Measurements from ENCODE around the gene GDF7.

The GDF7 gene

GRCh38 chr2:20664431-20665242, 2.3 kb upstream of the GDF7 start:
- H3K4me1 ChIP-seq (ENCODE audit: control insufficient read depth, insufficient read depth, low read length) = no peaks in the 10 kb centered on the region
- H3K9ac ChIP-seq (ENCODE audit: low read length) = no peak overlapping the region
- H3K27me3 ChIP-seq (replicated peaks; ENCODE audit: control insufficient read depth, insufficient read depth, low read length) = peaks cover 71% of the 10 kb centered on the region
- no peaks in the 10 kb centered on the region for H3K36me3 ChIP-seq (ENCODE audit: control insufficient read depth, insufficient read depth, low read length, severe bottlenecking)
- H3K9me3 ChIP-seq (ENCODE audit: control insufficient read depth, low read length) = no peaks in the 10 kb centered on the region
- no peak overlapping the region for H3K4me3 ChIP-seq (ENCODE audit: low read length)
- no peak for DNase-seq (ENCODE audit: low read depth)

DNA sequence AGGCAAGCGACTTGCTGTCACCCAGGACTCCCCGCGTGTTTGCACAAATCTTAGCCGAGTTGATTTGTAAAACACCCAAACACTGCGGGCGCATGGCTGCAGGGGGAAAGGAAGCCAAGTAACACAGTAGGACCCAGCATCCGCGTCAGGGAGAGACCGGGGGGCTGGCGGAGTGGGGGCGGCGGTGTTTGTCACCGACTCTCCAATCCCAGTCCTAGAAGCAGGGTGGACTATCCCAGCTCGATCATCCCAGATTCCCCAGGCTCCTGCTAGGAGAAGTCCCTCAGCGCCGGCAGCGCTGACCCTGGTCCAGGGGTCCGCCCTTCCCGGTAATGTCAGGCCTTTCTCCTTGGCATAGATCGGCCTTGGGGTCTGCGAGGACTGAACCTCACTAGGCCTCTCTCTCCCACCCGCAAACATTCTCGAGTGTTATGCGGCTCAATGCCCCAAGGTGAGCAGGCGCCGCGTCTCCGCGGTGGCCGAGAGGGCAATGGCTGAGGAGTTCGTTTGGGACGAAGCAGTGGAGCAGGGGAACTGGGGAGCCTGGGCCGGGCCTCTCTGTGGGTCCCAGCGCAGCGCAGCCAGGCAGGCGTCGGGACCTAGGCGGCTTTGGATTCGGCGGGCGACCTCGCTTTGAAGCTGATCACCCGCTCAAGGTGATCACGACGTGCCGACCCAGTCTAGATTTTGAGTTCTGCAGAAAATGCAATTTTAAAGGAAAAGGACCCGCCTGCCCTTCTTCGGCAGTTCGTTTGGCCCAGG, 1.5 kb upstream of the GDF7 start:
- DNase-seq (ENCODE audit: low read depth) = no peak
- H3K4me3 ChIP-seq (ENCODE audit: low read length) = peak overlapping the region; percentile 54

GRCh38 chr2:20666005-20666303, 990 bp upstream of the GDF7 start:
- Histone ChIP-seq H3K36me3 (ENCODE audit: control insufficient read depth, insufficient read depth, low read length, severe bottlenecking) (no peaks in the 10 kb centered on the region), H3K4me3 (ENCODE audit: low read length) (peak overlapping the region; percentile 54), H3K27me3 (replicated peaks; ENCODE audit: control insufficient read depth, insufficient read depth, low read length) (peaks cover 71% of the 10 kb centered on the region), H3K9ac (ENCODE audit: low read length) (no peak overlapping the region), H3K4me1 (ENCODE audit: control insufficient read depth, insufficient read depth, low read length) (no peaks in the 10 kb centered on the region), H3K9me3 (ENCODE audit: control insufficient read depth, low read length) (no peaks in the 10 kb centered on the region)
- DNase-seq (ENCODE audit: low read depth) = no peak

More for the DNA sequence above, 1.5 kb upstream of the GDF7 start:
- Histone ChIP-seq H3K9ac (ENCODE audit: low read length) (no peak overlapping the region), H3K9me3 (ENCODE audit: control insufficient read depth, low read length) (no peaks in the 10 kb centered on the region), H3K36me3 (ENCODE audit: control insufficient read depth, insufficient read depth, low read length, severe bottlenecking) (no peaks in the 10 kb centered on the region), H3K27me3 (replicated peaks; ENCODE audit: control insufficient read depth, insufficient read depth, low read length) (peaks cover 72% of the 10 kb centered on the region), H3K4me1 (ENCODE audit: control insufficient read depth, insufficient read depth, low read length) (no peaks in the 10 kb centered on the region)

DNA sequence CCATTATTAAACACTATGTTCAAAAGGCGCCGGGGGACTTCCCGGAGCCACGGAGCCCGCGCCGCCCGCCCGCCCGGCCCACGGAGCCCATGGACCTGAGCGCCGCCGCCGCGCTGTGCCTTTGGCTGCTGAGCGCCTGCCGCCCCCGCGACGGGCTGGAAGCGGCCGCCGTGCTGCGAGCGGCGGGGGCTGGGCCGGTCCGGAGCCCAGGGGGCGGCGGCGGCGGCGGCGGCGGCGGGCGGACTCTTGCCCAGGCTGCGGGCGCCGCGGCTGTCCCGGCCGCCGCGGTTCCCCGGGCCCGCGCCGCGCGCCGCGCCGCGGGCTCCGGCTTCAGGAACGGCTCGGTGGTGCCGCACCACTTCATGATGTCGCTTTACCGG, 197 bp downstream of the GDF7 start:
- H3K4me1 ChIP-seq (ENCODE audit: control insufficient read depth, insufficient read depth, low read length) = no peaks in the 10 kb centered on the region
- no peak overlapping the region for H3K9ac ChIP-seq (ENCODE audit: low read length)
- no peak for DNase-seq (ENCODE audit: low read depth)
- H3K9me3 ChIP-seq (ENCODE audit: control insufficient read depth, low read length) = no peaks in the 10 kb centered on the region
- peaks cover 80% of the 10 kb centered on the region for H3K27me3 ChIP-seq (replicated peaks; ENCODE audit: control insufficient read depth, insufficient read depth, low read length)
- H3K4me3 ChIP-seq (ENCODE audit: low read length) = peak overlapping the region; percentile 65
- no peaks in the 10 kb centered on the region for H3K36me3 ChIP-seq (ENCODE audit: control insufficient read depth, insufficient read depth, low read length, severe bottlenecking)

GRCh38 chr2:20667531-20668401, 822 bp downstream of the GDF7 start:
- no peaks in the 10 kb centered on the region for H3K36me3 ChIP-seq (ENCODE audit: control insufficient read depth, insufficient read depth, low read length, severe bottlenecking)
- no peaks in the 10 kb centered on the region for H3K9me3 ChIP-seq (ENCODE audit: control insufficient read depth, low read length)
- peaks cover 79% of the 10 kb centered on the region for H3K27me3 ChIP-seq (replicated peaks; ENCODE audit: control insufficient read depth, insufficient read depth, low read length)
- no peak for DNase-seq (ENCODE audit: low read depth)
- no peak overlapping the region for H3K9ac ChIP-seq (ENCODE audit: low read length)
- peak overlapping the region; percentile 65 for H3K4me3 ChIP-seq (ENCODE audit: low read length)
- no peaks in the 10 kb centered on the region for H3K4me1 ChIP-seq (ENCODE audit: control insufficient read depth, insufficient read depth, low read length)

- H3K9ac ChIP-seq (ENCODE audit: low read length) = no peak overlapping the region
- DNase-seq (ENCODE audit: low read depth) = no peak
- no peaks in the 10 kb centered on the region for H3K9me3 ChIP-seq (ENCODE audit: control insufficient read depth, low read length)
- no peaks in the 10 kb centered on the region for H3K36me3 ChIP-seq (ENCODE audit: control insufficient read depth, insufficient read depth, low read length, severe bottlenecking)
- H3K4me3 ChIP-seq (ENCODE audit: low read length) = no peak overlapping the region
- H3K27me3 ChIP-seq (replicated peaks; ENCODE audit: control insufficient read depth, insufficient read depth, low read length) = peaks cover 79% of the 10 kb centered on the region
- no peaks in the 10 kb centered on the region for H3K4me1 ChIP-seq (ENCODE audit: control insufficient read depth, insufficient read depth, low read length)
Measured at GRCh38 chr2:20668451-20668850, 1.5 kb downstream of the GDF7 start.

GRCh38 chr2:20668871-20669475, 2.0 kb downstream of the GDF7 start:
- Histone ChIP-seq H3K27me3 (replicated peaks; ENCODE audit: control insufficient read depth, insufficient read depth, low read length) (peaks cover 79% of the 10 kb centered on the region), H3K4me1 (ENCODE audit: control insufficient read depth, insufficient read depth, low read length) (no peaks in the 10 kb centered on the region), H3K9ac (ENCODE audit: low read length) (no peak overlapping the region), H3K9me3 (ENCODE audit: control insufficient read depth, low read length) (no peaks in the 10 kb centered on the region), H3K4me3 (ENCODE audit: low read length) (no peak overlapping the region), H3K36me3 (ENCODE audit: control insufficient read depth, insufficient read depth, low read length, severe bottlenecking) (no peaks in the 10 kb centered on the region)
- DNase-seq (ENCODE audit: low read depth) = no peak

GRCh38 chr2:20669562-20670314, 2.8 kb downstream of the GDF7 start:
- no peaks in the 10 kb centered on the region for H3K36me3 ChIP-seq (ENCODE audit: control insufficient read depth, insufficient read depth, low read length, severe bottlenecking)

GRCh38 chr2:20670315-20671035, 3.5 kb downstream of the GDF7 start:
- Histone ChIP-seq H3K4me3 (ENCODE audit: low read length) (no peak overlapping the region), H3K27me3 (replicated peaks; ENCODE audit: control insufficient read depth, insufficient read depth, low read length) (peaks cover 66% of the 10 kb centered on the region), H3K36me3 (ENCODE audit: control insufficient read depth, insufficient read depth, low read length, severe bottlenecking) (no peaks in the 10 kb centered on the region), H3K9ac (ENCODE audit: low read length) (no peak overlapping the region), H3K4me1 (ENCODE audit: control insufficient read depth, insufficient read depth, low read length) (peaks cover 12% of the 10 kb centered on the region), H3K9me3 (ENCODE audit: control insufficient read depth, low read length) (no peaks in the 10 kb centered on the region)
- DNase-seq (ENCODE audit: low read depth) = no peak

More at GRCh38 chr2:20669562-20670314, 2.8 kb downstream of the GDF7 start:
- no peak overlapping the region for H3K4me3 ChIP-seq (ENCODE audit: low read length)
- no peaks in the 10 kb centered on the region for H3K9me3 ChIP-seq (ENCODE audit: control insufficient read depth, low read length)
- no peak for DNase-seq (ENCODE audit: low read depth)
- peaks cover 73% of the 10 kb centered on the region for H3K27me3 ChIP-seq (replicated peaks; ENCODE audit: control insufficient read depth, insufficient read depth, low read length)
- no peak overlapping the region for H3K9ac ChIP-seq (ENCODE audit: low read length)
- H3K4me1 ChIP-seq (ENCODE audit: control insufficient read depth, insufficient read depth, low read length) = peaks cover 4% of the 10 kb centered on the region

Measured in adipocyte (in vitro differentiated cells).